Stimulated activated CD4-positive, alpha-beta T cell treated with anti-CD3 and anti-CD28 coated beads, Interleukin-15, amount 100 ng/mL, for 48 hours (primary cell): ENCODE results near the gene PDE4DIP.
"Not testable (repeated sequence)": the region's sequence is repeated elsewhere in the genome, so short reads cannot be mapped to it uniquely, and the experiment has no call there.

Experiments
- DNase-seq, 2 donors: peaks; one replicate each; pipeline ENCODE4 v3.0.0-alpha.2; 2020; ENCODE audit warnings: low read depth in 2 of 2

Gene PDE4DIP

DNA sequence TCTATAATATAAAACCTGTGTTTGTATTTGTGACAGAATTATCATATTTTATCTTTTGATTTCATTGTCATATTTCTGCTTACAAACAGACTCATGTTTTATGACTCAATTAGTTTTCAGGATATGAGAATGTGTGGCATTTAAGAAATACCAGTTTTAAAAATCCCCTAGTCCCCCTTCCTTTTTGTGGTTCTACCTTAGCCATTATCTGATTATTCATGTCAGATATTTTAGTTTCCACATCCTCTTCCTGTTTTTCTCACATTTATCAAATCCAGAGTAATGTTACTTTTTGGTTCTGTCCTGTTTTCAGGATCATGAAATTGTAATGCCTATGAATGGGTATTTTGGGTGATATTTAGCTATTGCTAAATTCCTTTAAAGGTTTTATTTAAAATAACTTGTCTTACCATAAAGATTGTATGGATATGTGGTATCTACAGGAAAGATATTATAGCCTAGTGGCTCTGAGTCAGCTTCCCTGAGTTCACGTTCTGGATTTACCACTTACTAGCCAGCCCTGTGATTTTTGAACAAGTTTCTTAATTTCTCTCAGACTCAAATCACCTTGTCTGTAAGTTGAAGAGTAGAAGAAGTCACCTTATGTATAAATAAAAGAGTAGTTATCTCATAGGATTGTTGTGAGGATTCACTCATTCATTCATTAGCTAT is 131.8 kb downstream of the PDE4DIP start:
- not testable (repeated sequence) for DNase-seq

DNA sequence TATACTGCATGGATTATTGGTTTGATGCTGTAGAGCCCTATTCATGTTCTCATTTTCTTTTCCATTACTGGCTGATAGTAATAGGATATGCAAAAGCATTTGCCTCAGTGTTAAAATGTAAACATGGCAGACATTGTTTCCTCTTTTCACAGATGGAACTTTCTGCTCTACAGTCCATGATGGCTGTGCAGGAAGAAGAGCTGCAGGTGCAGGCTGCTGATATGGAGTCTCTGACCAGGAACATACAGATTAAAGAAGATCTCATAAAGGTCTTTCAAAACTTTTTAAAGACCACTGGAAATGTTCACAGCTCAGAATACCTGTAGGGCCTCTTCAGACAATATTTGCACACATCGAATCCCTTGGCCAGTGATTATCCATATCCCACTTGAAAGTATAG is 133.6 kb downstream of the PDE4DIP start:
- DNase-seq, result not testable (repeated sequence)

DNA sequence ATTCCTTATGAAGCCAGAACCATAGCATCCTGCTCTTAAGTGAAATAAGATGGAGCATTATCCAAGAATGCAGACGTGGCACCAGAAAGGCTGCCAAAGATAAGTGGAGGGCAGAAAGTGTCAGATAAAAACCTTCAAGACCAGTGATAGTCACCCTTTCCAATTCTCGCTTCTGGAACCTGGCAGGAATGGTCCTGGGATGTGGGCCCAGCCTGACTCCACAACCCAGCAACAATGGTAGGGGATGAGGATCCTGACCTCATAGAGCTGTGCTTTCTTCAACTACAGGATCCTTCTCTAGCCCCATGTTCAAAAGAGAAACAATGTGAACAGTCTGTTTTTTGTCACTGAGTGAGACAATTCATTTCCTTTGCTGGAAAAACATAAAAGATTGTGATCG is 145.2 kb downstream of the PDE4DIP start:
- not testable (repeated sequence) for DNase-seq

DNA sequence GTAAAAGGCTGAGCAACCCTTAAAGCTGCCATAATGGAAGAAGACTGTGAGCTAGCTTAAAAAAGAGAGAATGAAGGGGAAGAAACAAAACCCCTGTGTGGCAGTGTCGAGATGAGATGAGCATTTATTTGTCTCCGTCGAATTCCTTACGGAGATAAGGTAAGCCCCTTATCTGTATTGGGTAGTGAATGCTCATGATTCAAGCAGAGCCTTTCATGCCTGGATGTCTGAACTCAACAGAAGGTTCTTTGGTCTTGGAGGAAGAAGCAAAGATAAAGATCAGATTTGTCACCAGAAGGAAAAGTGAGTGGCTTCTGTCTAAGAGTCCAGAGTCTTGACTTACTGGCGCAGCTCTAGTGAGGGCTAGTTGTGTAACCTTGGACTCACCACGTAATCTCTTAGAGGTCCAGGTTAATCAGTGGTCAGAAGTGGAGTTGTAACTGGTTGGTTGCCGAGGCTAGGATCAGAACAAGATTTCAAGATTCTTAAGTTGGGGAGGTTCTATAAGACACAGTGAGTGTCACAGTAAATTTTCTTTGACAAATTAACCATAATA is 146.1 kb downstream of the PDE4DIP start:
- not testable (repeated sequence) for DNase-seq

DNA sequence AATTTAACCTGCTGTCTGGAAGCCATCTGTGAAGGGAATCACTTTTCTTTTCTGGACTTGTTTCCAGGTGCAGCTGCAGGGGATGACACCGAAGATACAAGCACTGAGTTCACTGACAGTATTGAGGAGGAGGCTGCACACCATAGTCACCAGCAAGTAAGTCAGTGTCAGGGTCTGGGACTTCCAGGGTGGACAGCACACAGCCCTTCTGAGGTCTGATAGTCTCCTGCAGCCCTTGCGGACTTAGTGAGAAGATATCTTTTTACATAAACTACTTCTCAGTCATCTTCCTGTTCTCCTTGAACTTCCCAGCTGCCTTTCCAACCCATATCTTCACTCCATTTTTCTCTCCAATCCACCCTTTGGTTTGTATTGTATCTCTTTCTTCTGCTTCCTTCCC is 147.6 kb downstream of the PDE4DIP start:
- DNase-seq, result not testable (repeated sequence)

DNA sequence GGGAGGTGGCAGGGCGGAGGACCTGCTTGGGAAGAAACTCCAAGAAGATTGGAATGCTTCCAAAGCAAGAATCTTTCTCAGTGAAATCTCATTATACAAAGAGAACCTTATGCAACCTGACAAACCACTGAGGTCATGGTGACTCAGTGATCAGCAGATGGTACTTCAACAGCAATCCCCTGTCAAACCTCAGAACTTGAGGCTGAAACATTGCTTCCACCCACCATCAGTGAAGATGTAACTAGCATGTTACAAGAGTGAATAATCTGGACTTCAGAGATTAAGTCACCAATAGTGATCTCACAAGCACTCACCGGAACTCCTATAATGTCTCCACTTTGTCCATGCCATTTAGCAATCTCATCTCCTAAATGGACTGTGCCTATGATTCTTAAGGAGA is 148.1 kb downstream of the PDE4DIP start:
- DNase-seq, result not testable (repeated sequence)

DNA sequence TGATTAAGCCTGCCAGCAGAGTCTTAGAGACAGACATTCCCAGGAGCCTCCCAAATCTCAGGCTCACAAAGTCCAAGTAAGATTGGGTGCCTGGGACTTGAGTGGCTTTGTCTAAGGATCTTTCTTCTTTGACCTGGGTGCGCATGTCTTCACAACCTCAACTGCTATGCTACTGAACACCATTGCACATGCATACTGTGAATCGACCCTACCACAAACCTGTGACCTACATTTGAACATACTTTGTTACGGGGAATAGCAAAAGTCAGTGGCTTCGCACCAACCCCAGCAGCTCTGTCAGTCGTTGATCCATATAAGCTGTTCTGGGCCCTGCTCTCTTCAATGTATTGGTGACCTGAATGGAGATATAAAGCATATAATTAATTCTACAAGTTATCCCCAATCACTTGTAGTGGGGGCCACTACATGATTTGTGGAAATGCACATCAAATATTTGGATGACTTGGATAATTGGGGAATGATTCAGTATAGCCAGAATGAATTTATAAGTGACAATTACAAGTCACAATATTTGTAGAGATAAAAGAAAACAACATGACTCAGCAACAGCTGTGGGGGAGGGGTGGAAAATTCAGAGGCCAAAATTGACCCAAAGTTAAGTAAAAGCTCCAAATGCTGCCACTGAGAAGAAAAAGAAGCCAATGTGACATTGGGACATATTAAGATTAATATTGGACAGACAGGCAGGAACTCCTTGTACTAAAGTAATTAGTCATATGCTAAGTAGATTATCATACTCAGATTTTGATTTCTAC is 152.4 kb downstream of the PDE4DIP start:
- DNase-seq, result not testable (repeated sequence)

DNA sequence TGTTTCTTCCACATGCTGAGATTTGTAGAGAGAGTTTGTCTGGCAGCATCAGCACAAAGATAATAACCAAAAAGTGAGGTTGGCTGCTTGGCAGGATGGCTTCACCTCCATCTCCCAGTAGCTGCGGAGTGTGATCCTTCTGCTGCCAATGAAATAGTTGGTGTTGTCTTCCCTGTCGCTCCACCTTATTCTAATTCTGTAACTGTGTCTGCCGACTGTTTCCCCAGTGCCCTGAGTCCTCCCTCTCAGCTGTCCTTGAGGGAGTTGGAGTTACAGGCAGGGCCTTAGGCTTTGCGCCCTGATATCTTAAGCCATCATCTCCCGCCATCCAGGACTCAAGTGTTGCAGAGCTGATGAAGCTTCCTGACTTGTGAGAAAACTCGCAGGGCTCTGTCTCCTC is 153.2 kb downstream of the PDE4DIP start:
- not testable (repeated sequence) for DNase-seq

DNA sequence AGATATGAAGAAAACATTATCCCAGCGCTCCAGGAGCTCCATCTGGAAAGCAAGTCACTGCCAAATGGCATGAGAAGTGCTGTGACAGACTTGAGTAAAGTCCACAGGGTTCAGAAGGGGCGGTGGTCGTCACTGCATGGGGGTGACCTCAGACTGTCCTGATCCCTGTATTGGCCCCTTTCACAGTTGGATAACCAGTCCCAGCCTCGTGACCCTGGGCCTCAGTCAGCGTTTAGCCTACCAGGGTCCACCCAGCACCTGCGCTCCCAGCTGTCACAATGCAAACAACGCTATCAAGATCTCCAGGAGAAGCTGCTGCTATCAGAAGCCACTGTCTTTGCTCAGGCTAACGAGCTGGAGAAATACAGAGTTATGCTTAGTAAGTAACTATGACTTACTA is 158.4 kb downstream of the PDE4DIP start:
- not testable (repeated sequence) for DNase-seq

DNA sequence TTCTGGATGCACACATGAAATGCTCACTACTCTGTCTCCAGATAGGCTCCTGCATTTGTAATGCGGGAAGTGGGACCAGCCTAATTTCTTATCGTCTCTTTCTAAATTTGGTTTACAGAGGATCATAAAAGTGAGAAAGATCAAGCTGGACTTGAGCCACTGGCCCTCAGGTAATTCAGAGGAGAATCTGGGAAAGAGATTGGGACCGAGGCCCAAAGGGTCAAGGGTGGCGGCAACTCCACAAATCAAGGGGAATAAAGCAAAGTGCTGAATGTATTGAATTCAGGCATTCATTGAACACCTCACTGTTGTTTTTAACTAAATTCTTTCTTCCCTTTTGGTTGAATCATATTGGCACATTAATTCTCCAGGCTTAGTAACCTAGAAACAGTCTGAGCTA is 164.1 kb downstream of the PDE4DIP start:
- DNase-seq, result not testable (repeated sequence)

DNA sequence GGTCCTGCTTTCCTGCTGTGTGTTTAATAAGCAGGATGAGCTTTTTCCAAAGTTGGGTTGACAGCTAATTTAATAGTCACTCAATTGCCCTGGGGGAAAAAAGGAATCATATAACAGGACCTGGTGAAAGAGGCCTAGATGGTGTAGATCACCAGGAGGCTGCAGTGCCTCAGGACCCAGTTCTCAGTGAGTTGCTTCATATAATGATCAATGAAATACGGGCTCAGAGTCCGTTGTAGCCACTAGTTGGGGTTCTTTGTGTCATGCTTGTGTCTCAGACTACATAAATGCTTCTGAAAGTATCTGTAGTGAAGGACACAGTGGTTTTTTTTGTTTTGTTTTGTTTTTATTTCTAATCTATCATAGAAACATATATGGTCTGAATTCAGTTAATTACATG is 164.5 kb downstream of the PDE4DIP start:
- not testable (repeated sequence) for DNase-seq

DNA sequence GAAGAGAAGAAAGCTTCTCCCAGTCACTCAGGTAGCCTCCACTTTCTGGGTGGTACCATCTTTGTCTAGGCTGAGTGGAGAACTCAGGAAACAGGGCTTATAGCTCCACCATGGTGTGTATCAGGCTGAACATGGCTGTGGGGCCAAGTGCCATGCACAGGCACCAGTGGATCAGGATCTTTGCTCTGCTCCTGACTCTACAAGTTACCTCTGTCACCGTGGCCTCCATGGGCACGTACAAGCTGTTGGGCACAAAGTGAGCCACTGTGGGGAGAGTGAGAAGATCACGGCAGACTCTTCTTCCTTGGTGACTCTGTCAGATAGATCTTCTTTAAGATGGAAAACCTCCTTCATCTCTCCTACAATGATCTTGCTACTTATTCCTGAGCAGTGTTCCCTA is 165.5 kb downstream of the PDE4DIP start:
- not testable (repeated sequence) for DNase-seq

DNA sequence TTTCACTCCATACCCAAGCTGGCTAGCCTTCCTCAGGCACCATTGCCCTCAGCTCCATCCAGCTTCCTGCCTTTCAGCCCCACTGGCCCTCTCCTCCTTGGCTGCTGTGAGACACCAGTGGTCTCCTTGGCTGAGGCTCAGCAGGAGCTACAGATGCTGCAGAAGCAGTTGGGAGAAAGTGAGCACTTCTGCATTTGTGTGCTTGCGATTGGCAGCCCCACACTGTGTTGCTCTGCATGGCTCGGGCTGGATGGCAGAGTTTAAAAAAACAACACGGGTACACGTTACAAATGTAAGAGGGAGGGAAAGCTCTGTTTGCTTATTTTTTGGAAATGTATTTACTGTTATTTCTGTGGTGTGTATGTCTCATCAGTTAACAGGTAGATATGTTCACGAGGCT is 168.4 kb downstream of the PDE4DIP start:
- DNase-seq, result not testable (repeated sequence)

DNA sequence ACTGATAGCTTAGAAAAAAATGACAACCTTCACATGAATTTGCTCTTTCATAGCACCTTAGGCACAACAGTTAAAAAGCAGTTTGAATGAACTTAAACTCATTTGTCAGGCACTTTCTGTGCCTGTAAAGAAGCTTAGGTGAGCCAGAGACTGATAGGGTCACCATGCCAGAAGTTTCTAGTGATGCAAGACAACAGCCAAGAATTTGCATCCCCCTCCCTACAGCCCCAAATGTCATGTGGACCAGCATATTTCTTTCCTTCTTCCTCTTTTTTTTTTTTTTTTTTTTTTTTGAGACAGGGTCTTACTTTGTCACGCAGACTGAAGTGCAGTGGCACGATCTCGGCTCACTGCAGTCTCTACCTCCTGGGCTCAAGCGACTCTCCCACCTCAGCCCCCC is 169.3 kb downstream of the PDE4DIP start:
- DNase-seq, result not testable (repeated sequence)

DNA sequence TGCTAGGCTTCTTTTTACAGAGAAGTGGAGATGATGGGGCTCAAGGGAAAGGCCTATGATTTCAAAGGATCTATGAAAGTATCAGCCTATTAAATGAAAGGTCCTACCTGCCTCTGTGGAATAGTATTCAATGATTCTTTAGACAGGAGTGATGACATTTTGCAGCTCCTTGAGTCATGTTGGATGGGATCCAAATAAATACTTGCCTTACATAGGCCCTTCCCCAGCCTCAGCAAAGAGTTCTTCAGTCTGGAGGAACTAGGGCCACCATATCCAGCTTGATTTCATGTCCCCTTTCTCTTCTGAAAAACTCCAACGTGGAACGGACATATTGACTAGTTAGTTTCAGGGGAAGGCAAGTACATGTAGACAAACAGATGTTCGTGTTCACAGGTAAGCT is 171.3 kb downstream of the PDE4DIP start:
- not testable (repeated sequence) for DNase-seq

DNA sequence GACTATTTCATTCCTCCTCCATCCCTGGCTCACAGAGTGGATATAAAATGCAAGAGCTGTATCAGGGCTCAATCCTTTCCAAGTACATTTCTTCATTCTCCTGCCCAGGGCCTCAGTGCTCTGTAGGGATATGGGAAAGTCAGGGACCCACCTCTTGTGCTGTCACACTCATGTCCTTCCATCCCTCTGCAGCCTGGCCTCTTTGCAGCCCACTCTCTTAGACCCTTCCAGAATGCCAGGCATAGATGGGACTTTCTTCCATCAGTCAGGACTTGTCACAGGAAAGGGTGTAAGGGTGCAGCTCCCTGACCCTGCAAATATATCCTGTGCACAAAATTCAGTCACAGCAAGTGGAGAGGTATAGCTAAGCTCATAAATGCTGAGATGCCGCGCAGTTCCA is 172.4 kb downstream of the PDE4DIP start:
- DNase-seq, result not testable (repeated sequence)

DNA sequence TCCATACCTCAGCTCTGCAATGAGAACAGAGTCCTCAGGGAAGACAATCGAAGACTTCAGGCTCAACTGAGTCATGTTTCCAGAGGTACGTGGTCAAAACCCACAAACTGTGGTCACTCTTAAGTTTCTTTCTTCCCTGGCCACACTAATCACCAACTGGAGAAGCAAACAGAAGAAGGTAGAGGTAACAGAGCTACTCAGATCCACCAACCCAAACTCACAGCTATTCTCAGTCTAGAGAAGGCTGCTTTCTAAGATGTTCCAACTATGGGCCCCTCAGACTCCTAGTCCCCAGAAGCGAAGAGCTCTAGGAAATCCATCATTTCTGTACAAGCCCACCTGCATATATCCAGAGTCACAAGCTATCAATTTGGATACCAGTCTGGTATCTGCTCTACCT is 174.3 kb downstream of the PDE4DIP start:
- not testable (repeated sequence) for DNase-seq

DNA sequence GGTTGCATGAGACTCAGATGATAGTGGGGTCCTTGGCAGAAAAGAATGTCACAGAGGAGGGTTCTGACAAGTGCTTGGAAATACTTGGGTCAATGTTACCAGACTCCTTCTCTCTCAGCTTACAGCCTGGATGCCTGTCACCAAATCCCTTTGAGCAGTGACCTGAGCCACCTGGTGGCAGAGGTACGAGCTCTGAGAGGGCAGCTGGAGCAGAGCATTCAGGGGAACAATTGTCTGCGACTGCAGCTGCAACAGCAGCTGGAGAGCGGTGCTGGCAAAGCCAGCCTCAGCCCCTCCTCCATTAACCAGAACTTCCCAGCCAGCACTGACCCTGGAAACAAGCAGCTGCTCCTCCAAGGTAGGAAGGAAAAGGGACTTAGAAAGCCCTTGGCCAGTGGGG is 180.1 kb downstream of the PDE4DIP start:
- DNase-seq, result not testable (repeated sequence)

DNA sequence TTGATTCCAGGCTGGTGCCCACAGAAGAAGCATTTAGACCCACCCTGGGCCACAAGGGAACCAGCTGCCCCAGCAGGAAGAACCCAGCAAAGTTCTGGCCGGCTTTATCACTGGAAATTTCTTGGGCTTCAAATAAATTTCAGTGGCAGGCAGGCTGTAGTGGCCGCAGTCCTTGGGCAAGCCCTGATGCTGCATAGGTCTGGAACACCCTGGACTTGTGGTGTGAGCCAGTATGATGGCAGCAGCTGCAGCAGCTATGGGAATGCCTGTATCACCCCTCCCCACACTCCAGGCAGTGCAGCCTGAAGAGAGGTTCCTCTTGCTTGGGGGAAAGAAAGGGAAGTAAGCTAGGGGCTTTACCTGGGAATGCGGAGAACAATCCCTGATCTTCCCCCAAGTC is 189.7 kb downstream of the PDE4DIP start:
- not testable (repeated sequence) for DNase-seq

DNA sequence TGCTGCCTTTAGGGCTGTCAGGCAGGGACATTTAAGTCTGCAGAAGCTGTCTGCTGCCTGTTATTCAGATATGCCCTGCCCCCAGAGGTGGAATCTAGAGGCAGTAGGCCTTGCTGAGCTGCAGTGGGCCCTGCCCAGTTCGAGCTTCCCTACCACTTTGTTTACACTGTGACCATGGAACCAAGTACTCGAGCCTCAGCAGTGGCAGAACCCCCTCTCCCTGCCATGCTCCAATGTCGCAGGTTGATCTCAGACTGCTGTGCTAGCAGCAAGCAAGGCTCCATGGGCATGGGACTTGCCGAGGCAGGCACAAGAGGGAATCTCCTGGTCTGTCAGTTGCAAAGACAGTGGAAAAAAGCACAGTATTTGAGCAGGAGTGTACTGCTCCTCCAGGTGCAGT is 198.8 kb downstream of the PDE4DIP start:
- DNase-seq, result not testable (repeated sequence)

DNA sequence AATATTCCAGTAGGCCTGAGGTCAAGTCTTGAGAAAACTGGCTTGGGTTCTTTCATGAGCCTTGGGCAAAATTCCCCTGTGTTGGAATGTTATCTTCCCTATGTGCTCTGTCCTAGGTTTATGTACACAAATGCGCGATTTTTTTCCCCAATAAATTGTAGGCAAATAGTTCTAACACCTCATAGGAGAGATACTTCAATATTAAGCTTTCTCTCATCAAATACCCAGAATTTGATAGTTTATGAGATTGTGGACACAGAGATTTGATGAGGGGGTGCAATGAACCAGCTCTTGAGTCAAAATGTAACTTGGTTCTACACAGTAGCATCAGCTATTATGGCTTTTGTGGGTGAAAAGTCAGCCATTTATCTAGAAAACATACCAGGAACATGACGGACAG is 220.4 kb downstream of the PDE4DIP start:
- not testable (repeated sequence) for DNase-seq

DNA sequence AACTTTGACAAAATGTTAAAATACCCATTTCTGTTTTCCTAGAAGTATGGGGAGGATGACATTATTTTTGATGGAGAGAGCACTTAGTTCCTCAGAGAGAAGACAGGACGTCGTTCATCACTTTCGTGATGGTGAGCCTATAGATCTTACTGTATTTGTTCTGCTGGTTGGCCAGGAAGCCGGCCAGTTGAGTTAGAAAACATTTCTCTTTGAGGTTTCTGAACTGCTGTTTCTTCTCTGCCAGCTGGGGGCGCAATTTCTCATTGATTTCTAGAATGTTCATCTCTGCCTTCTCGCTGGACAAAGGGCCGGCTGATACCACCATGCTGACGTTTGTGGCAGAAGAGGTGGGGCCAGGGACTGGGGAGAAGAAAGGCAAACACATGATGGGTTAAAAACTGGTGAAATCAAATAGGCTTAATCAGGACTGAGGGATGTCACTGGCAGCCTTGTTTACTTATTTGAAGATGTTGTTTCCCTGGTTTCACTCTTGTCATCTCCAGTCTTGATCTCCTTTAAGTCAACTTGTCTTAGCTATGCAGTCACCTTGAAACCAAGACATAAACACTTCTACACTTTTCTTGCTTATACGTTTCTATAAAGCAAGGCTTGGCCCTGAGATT is 231.4 kb downstream of the PDE4DIP start:
- not testable (repeated sequence) for DNase-seq
